ENCODE data around the gene LAMC3.

The LAMC3 gene

DNA sequence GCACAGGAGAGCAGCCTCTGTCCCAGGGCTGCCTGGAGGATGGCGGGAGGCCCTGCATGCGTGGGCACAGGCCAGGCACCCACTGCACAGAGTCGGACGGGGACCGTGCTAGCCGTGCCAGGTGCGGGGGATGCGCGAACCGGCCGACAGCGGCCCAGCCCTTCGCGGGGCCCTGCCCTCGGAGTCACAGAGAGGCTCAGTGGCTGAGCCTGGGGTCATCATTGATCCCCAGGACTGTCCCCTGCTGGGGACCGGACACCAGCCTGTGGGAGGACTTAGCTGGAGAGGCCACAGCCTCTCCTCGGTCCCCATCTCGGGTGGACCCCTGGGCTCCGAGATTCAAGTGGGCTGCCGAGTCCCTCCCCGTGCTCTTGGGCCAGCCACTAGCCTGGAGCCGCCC is 19.1 kb upstream of the LAMC3 start:
- no peak for DNase-seq (ENCODE audit: extremely low spot score)
- ChIA-PET CTCF (no interaction called here), POLR2A (no interaction called here)
- TF ChIP-seq ARNT (IDR thresholded peaks at IDR 0.05): no peak

- no peak for DNase-seq (ENCODE audit: extremely low spot score)
- POLR2A ChIA-PET: no interaction called here
- CTCF ChIA-PET: no interaction called here
- TF ChIP-seq FOXM1 (IDR thresholded peaks at IDR 0.05; ENCODE audit: borderline replicate concordance) (no peak), PKNOX1 (IDR thresholded peaks at IDR 0.05) (no peak), LEF1 (IDR thresholded peaks at IDR 0.05; ENCODE audit: borderline replicate concordance) (no peak), SUZ12 (IDR thresholded peaks at IDR 0.05) (no peak), SP1 (IDR thresholded peaks at IDR 0.05) (no peak), ZNF384 (IDR thresholded peaks at IDR 0.05) (no peak), CTBP1 (IDR thresholded peaks at IDR 0.05; ENCODE audit: borderline replicate concordance) (no peak), ELF4 (IDR thresholded peaks at IDR 0.05) (no peak), ARNT (IDR thresholded peaks at IDR 0.05) (no peak), HDGF (IDR thresholded peaks at IDR 0.05; ENCODE audit: borderline replicate concordance) (no peak), FOXK2 (IDR thresholded peaks at IDR 0.05) (no peak), NFRKB (IDR thresholded peaks at IDR 0.05) (no peak), TARDBP (IDR thresholded peaks at IDR 0.05) (no peak), FOXA1 (IDR thresholded peaks at IDR 0.05) (no peak), BHLHE40 (IDR thresholded peaks at IDR 0.05; ENCODE audit: borderline replicate concordance) (no peak), L3MBTL2 (conservative IDR thresholded peaks at IDR 0.05) (no peak)
Measured at GRCh38 chr9:130990306-130990977, 18.5 kb upstream of the LAMC3 start.

GRCh38 chr9:130990978-130991777 is 17.8 kb upstream of the LAMC3 start:
- POLR2A ChIA-PET: no interaction called here
- no peak for DNase-seq (ENCODE audit: extremely low spot score)
- CTCF ChIA-PET: no interaction called here
- TF ChIP-seq FOXK2 (IDR thresholded peaks at IDR 0.05) (no peak), L3MBTL2 (conservative IDR thresholded peaks at IDR 0.05) (peak; percentile 64)

- no peak for TF ChIP-seq FOXM1 (IDR thresholded peaks at IDR 0.05; ENCODE audit: borderline replicate concordance)
- no peak for TF ChIP-seq FOXK2 (IDR thresholded peaks at IDR 0.05)
- TF ChIP-seq FOXA1 (IDR thresholded peaks at IDR 0.05): no peak
- no peak for TF ChIP-seq ELF4 (IDR thresholded peaks at IDR 0.05)
- TF ChIP-seq L3MBTL2 (conservative IDR thresholded peaks at IDR 0.05): no peak
- TF ChIP-seq ZNF384 (IDR thresholded peaks at IDR 0.05): no peak
- no peak for TF ChIP-seq NFRKB (IDR thresholded peaks at IDR 0.05)
- no peak for TF ChIP-seq PKNOX1 (IDR thresholded peaks at IDR 0.05)
- TF ChIP-seq ARNT (IDR thresholded peaks at IDR 0.05): no peak
- no peak for TF ChIP-seq BHLHE40 (IDR thresholded peaks at IDR 0.05; ENCODE audit: borderline replicate concordance)
- no peak for TF ChIP-seq TARDBP (IDR thresholded peaks at IDR 0.05)
- no peak for TF ChIP-seq CTBP1 (IDR thresholded peaks at IDR 0.05; ENCODE audit: borderline replicate concordance)
- TF ChIP-seq LEF1 (IDR thresholded peaks at IDR 0.05; ENCODE audit: borderline replicate concordance): no peak
- no peak for TF ChIP-seq HDGF (IDR thresholded peaks at IDR 0.05; ENCODE audit: borderline replicate concordance)
- TF ChIP-seq SUZ12 (IDR thresholded peaks at IDR 0.05): no peak
- no peak for TF ChIP-seq SP1 (IDR thresholded peaks at IDR 0.05)
- ChIA-PET CTCF (interaction anchor here (0.5 kb wide), 1 partner anchor 206 kb away, joined by 3 read pairs; no protein-coding TSS in a partner anchor), POLR2A (interaction anchor here (1.0 kb wide), 1 partner anchor 30 kb away, joined by 4 read pairs; no protein-coding TSS in a partner anchor)
- no peak for DNase-seq (ENCODE audit: extremely low spot score)
Measured at GRCh38 chr9:130991778-130992681, 16.9 kb upstream of the LAMC3 start.

DNA sequence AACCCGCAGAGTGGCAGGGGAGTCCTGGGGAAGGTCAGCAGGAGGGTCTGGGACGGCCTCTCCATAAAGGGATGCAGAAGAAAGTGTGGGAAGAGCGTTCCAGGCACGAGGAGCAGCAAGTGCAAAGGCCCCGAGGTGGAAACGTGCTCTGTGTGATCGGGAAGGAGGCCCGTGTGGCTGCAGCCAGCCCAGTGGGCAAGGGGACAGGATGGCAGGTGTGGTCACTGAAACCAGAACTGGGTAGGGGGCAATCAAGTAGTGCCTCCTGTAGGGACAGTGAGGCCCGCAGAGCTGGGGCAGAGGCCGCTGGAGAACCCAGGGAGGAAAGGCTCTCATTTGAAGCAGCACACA is 16.3 kb upstream of the LAMC3 start:
- no peak for DNase-seq (ENCODE audit: extremely low spot score)
- CTCF ChIA-PET: interaction anchor here (0.5 kb wide), 1 partner anchor 207 kb away, joined by 3 read pairs; no protein-coding TSS in a partner anchor
- TF ChIP-seq TARDBP (IDR thresholded peaks at IDR 0.05) (no peak), ELF4 (IDR thresholded peaks at IDR 0.05) (no peak), SP1 (IDR thresholded peaks at IDR 0.05) (no peak), SUZ12 (IDR thresholded peaks at IDR 0.05) (no peak), L3MBTL2 (conservative IDR thresholded peaks at IDR 0.05) (0 out of 2 replicates have a peak, but pooled peaks have one; percentile 19), BHLHE40 (IDR thresholded peaks at IDR 0.05; ENCODE audit: borderline replicate concordance) (no peak), ZNF384 (IDR thresholded peaks at IDR 0.05) (no peak), ARNT (IDR thresholded peaks at IDR 0.05) (no peak)
- POLR2A ChIA-PET: interaction anchor here (1.0 kb wide), 1 partner anchor 30 kb away, joined by 4 read pairs; no protein-coding TSS in a partner anchor

DNA sequence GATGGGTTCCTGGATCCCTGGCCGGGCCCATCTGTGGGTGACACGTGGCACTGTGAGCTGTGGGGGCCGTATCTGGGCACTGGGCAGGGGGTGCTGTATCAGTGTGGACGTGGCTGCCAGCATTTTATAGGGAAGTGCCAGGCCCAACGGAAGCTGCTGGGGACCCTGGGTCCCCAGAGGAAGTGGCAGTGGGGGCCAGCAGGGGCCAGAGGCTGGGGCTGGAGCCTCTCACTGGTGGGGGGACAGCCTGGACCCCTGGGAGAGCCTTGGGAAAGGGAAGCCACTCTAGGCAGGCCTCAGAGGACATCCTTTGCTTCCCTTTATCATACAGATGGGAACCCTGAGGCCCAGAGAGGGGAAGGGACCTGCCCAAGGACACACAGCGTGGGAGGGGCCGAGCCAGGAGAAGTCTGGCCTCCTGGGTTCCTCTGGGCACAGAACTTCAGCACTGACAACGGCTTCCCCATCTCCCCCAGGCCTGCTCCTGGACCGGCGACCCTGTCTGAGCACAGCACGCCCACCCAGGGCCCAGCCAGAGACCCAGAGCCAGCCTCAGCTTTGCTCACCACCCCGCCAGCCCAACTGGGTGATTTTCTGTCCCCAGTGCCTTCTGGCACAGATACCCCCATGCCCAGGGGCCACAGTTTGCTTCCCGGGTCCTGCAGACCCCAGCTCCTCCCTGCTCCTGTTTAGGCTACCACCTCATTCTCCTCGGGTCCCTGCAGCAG is 15.5 kb upstream of the LAMC3 start:
- CTCF ChIA-PET: no interaction called here
- POLR2A ChIA-PET: no interaction called here
- DNase-seq (ENCODE audit: extremely low spot score): no peak
- TF ChIP-seq BHLHE40 (IDR thresholded peaks at IDR 0.05; ENCODE audit: borderline replicate concordance) (no peak), L3MBTL2 (conservative IDR thresholded peaks at IDR 0.05) (no peak), FOXK2 (IDR thresholded peaks at IDR 0.05) (no peak), PKNOX1 (IDR thresholded peaks at IDR 0.05) (no peak), HDGF (IDR thresholded peaks at IDR 0.05; ENCODE audit: borderline replicate concordance) (no peak), FOXM1 (IDR thresholded peaks at IDR 0.05; ENCODE audit: borderline replicate concordance) (no peak), FOXA1 (IDR thresholded peaks at IDR 0.05) (no peak), LEF1 (IDR thresholded peaks at IDR 0.05; ENCODE audit: borderline replicate concordance) (no peak), ZNF384 (IDR thresholded peaks at IDR 0.05) (no peak), SUZ12 (IDR thresholded peaks at IDR 0.05) (no peak)

All from HEK293T (cell line).